HepG2 (cell line): ENCODE data around the gene IBA57. TPM values are rescaled to one million over a fixed set of nuclear protein-coding genes. Genes with fewer than 3 reads are reported as not detected.

Experiments
- ATAC-seq: fragments of 200-7000 bp; cut with Tn5 transposase; 3 replicates; pipeline ENCODE4 v1.9.1; 2020; ENCODE audit warnings: mild to moderate bottlenecking, moderate library complexity
- BruUV-seq: library from RNA; stranded (reverse); fragments of 400-500 nt; replicated peaks from 2 replicates; lab custom pipeline; 2021; lab: Mats Ljungman, UMichigan
- CTCF ChIA-PET: fragments of 300-600 bp; formaldehyde crosslinking; extraction: SDS; loops from one replicate; lab custom pipeline; 2021; ENCODE audit warnings: low total read pairs, inconsistent platforms, low intra/inter-chr PET ratio; lab: Yijun Ruan, JAX
- POLR2A ChIA-PET: fragments of 350-600 bp; sonication (Branson Sonifier 250); formaldehyde crosslinking; loops from one replicate; lab custom pipeline; 2020; ENCODE audit warnings: antibody characterized with exemption, inconsistent platforms; lab: Yijun Ruan, JAX
- DNase-seq: peaks from one replicate; pipeline ENCODE4 v3.0.0-alpha.2; 2015; ENCODE audit warnings: low spot score
- FAIRE-seq: peaks from 3 replicates; lab custom pipeline; 2011; peaks lifted over from hg19 to GRCh38; lab: Jason Lieb, UNC
- H2AFZ ChIP-seq: one replicate; pipeline ENCODE4 v1.6.1; 2011; ENCODE audit warnings: low read length, inconsistent platforms
- H3K27ac ChIP-seq: fragments of 300-600 bp; 3 replicates; pipeline ENCODE4 v1.8.0; 2011; ENCODE audit warnings: mixed run types, mild to moderate bottlenecking, mixed read lengths, low read length, inconsistent platforms; ENCODE audit not compliant: insufficient read depth; ENCODE audit errors: extremely low read length
- H3K27me3 ChIP-seq, 2 experiments: fragments of 200-600 bp in 1 of 2; 2 replicates in 1 of 2; 3 replicates in 1 of 2; pipeline versions ENCODE4 v1.6.0 to v1.8.0; 2011; ENCODE audit warnings: low read length in 2 of 2, mild to moderate bottlenecking in 2 of 2, moderate library complexity in 2 of 2, inconsistent platforms in 1 of 2; ENCODE audit not compliant: insufficient read depth in 2 of 2, control insufficient read depth in 1 of 2
- H3K36me3 ChIP-seq, 2 experiments: fragments of 200-600 bp in 1 of 2; replicated peaks in 1 of 2; 2 replicates in 1 of 2; 3 replicates in 1 of 2; pipeline versions ENCODE4 v1.5.1 to v1.8.0; 2011; ENCODE audit warnings: low read length in 2 of 2, inconsistent platforms in 1 of 2; ENCODE audit not compliant: insufficient read depth in 2 of 2, control insufficient read depth in 1 of 2
- H3K4me1 ChIP-seq: 2 replicates; pipeline ENCODE4 v1.5.1; 2012; ENCODE audit warnings: low read length, inconsistent platforms; ENCODE audit not compliant: insufficient read depth
- H3K4me2 ChIP-seq: 2 replicates; pipeline ENCODE4 v1.6.0; 2011; ENCODE audit warnings: low read depth, low read length, inconsistent platforms
- H3K4me3 ChIP-seq, 3 experiments: fragments of 200-600 bp in 1 of 3; sonication (generic), shearing (Covaris generic) in 1 of 3; replicated peaks in 1 of 3; 2 replicates each; pipeline ENCODE4 v1.5.1; 2011 to 2016; ENCODE audit warnings: low read length in 3 of 3, inconsistent platforms in 2 of 3, low read depth in 2 of 3, mild to moderate bottlenecking in 2 of 3, control low read depth in 1 of 3, mixed read lengths in 1 of 3; ENCODE audit not compliant: insufficient read depth in 1 of 3
- H3K79me2 ChIP-seq: one replicate; pipeline ENCODE4 v1.6.1; 2011; ENCODE audit warnings: low read length, inconsistent platforms; ENCODE audit not compliant: insufficient read depth
- H3K9ac ChIP-seq: 2 replicates; pipeline ENCODE4 v1.6.0; 2011; ENCODE audit warnings: mild to moderate bottlenecking, low read depth, low read length, inconsistent platforms; ENCODE audit not compliant: insufficient read depth
- H3K9me3 ChIP-seq: 2 replicates; pipeline ENCODE4 v1.5.1; 2012; ENCODE audit warnings: mild to moderate bottlenecking, low read length
- H4K20me1 ChIP-seq: 2 replicates; pipeline ENCODE4 v1.6.0; 2011; ENCODE audit warnings: inconsistent platforms, mild to moderate bottlenecking, low read length, moderate library complexity; ENCODE audit not compliant: insufficient read depth
- GMEB1 ChIP-seq: sonication (generic); formaldehyde crosslinking; IDR thresholded peaks from 2 replicates; pipeline ENCODE4 v1.5.1; 2020; ENCODE audit warnings: missing genetic modification reagents, mild to moderate bottlenecking, borderline replicate concordance
- MAFG ChIP-seq: sonication (generic); formaldehyde crosslinking; IDR thresholded peaks from 2 replicates; pipeline ENCODE4 v1.5.1; 2020; ENCODE audit warnings: mild to moderate bottlenecking, missing genetic modification reagents
- NAIF1 ChIP-seq: sonication (generic); formaldehyde crosslinking; IDR thresholded peaks from 2 replicates; pipeline ENCODE4 v1.5.0; 2020; ENCODE audit warnings: mild to moderate bottlenecking, missing genetic modification reagents, borderline replicate concordance
- ZNF350 ChIP-seq: sonication (generic); formaldehyde crosslinking; IDR thresholded peaks from 2 replicates; pipeline ENCODE4 v1.4.0; 2020; ENCODE audit warnings: mild to moderate bottlenecking, low read depth, missing genetic modification reagents, borderline replicate concordance
- ZNF468 ChIP-seq: sonication (generic); formaldehyde crosslinking; IDR thresholded peaks from 2 replicates; pipeline ENCODE4 v1.8.0; 2022; ENCODE audit warnings: mild to moderate bottlenecking, moderate library complexity, missing genetic modification reagents
- WGBS: methylation state at CpG from one replicate; pipeline ENCODE4 v1.1.6; 2017; ENCODE audit warnings: low lambda C conversion rate; 5-methylcytosine and 5-hydroxymethylcytosine counted together
- in situ Hi-C: cut with HindIII; loops from 2 replicates; pipeline ENCODE4 v1.10.0; 2017; ENCODE audit warnings: low pct_unique_long_range_greater_than_20kb; ENCODE audit not compliant: extremely low pct_ligation_motif_present
- intact Hi-C: fragments of 100-400 bp; cut with micrococcal nuclease; formaldehyde crosslinking; loops from one replicate; pipeline ENCODE4 v1.10.0; 2022; ENCODE audit not compliant: unreplicated experiment
- polyA plus RNA-seq, 8 experiments: library from polyadenylated mRNA; depleted of rRNA in 3 of 8; stranded (reverse) in 7 of 8; unstranded in 1 of 8; fragments of >200 nt; fragmentation: Illumina TruSeq in 4 of 8; extraction: Trizol in 4 of 8; gene quantifications; 2 replicates each; pipeline versions ENCODE4 v1.2.1 to v1.2.3, GENCODE V29; 2011 to 2016; ENCODE audit warnings: low read depth in 4 of 8, missing spikeins in 1 of 8, mixed read lengths in 1 of 8; ENCODE audit not compliant: insufficient read depth in 1 of 8
- total RNA-seq, 5 experiments: library from RNA; depleted of rRNA; stranded (reverse); fragments of >200 nt; fragmentation: Illumina TruSeq; extraction: Trizol; gene quantifications; 2 replicates each; pipeline ENCODE4 v1.2.3, GENCODE V29; 2016; ENCODE audit warnings: low read depth in 1 of 5

The IBA57 gene
- total and polyA plus RNA-seq, 2 of the 13 experiments (the other 11 are each of a cell fraction or from before 2014, with no cell fraction given) = 2.3 to 10.2 TPM

GRCh38 chr1:228148196-228148861 is 17.3 kb upstream of the IBA57 start:
- POLR2A ChIA-PET = interaction anchor here (0.6 to 7.9 kb wide), 3 partner anchors 10 to 17 kb away, joined by 4 to 72 read pairs (median 5); partner anchors contain the start of gene IBA57

More at GRCh38 chr1:228148196-228148861, 17.3 kb upstream of the IBA57 start:
- CTCF ChIA-PET = no interaction called here
- intact Hi-C loops (no loop called here), in situ Hi-C loops (no loop called here)
- H3K9ac ChIP-seq = no peak overlapping the region
- ATAC-seq (no peak), FAIRE-seq (no peak), DNase-seq (no peak)
- no peak overlapping the region for H2AFZ ChIP-seq
- no peak overlapping the region for H3K4me2 ChIP-seq
- peaks cover 49% of the 10 kb centered on the region for H3K4me1 ChIP-seq
- peaks cover 34% of the 10 kb centered on the region for H3K79me2 ChIP-seq
- peaks cover 20% of the 10 kb centered on the region; the same call in 1 of the 2 replicates for H4K20me1 ChIP-seq
- no peak overlapping the region for H3K4me3 ChIP-seq
- 72% methylated on average over 3 of the region's 18 CpGs for WGBS
- BruUV-seq = no TSS peak
- H3K9me3 ChIP-seq = no peaks in the 10 kb centered on the region
- H3K27me3 ChIP-seq = no peaks in the 10 kb centered on the region
- H3K27ac ChIP-seq = no peak overlapping the region
- TF ChIP-seq MAFG (CRISPR knock-in tag) (no peak), NAIF1 (no peak), GMEB1 (no peak), ZNF350 (CRISPR knock-in tag) (no peak), ZNF468 (CRISPR knock-in tag) (no peak)
- peaks cover 2 to 17% of the 10 kb centered on the region in 2 experiments; a peak in 4 of 5 replicates for H3K36me3 ChIP-seq
